ENCODE data around the gene ZNF629. TPM values are rescaled to one million over a fixed set of nuclear protein-coding genes. Genes with fewer than 3 reads are reported as not detected.
A peak's percentile ranks its signal among the peaks of the same experiment; 100 is the strongest.

Gene ZNF629
- total RNA-seq, 4 donors from 2014 or later: 12.3 to 16.5 (median 14.5) TPM

- H3K36me3 ChIP-seq: peaks cover 0 to 69% of the 10 kb centered on the region in 2 donors
- H3K27me3 ChIP-seq: no peaks in the 10 kb centered on the region
- no peak overlapping the region for H3K4me3 ChIP-seq
- H3K27ac ChIP-seq: no peak overlapping the region
- no peak for TF ChIP-seq POLR2A (IDR thresholded peaks at IDR 0.05)
- TF ChIP-seq CTCF (IDR thresholded peaks at IDR 0.05): no peak
- TF ChIP-seq EP300 (IDR thresholded peaks at IDR 0.05): no peak
- TF ChIP-seq POLR2AphosphoS5 (IDR thresholded peaks at IDR 0.05): no peak
- ATAC-seq: no peak
- WGBS, 2 donors (ENCODE audit: low coverage in 1 of 2): 100% methylated on average over 2 of the region's 12 CpGs
- H3K4me1 ChIP-seq: peaks cover 5 to 40% (median 21%) of the 10 kb centered on the region in 3 donors
- H3K9me3 ChIP-seq: no peaks in the 10 kb centered on the region
These were observed 22.1 kb downstream of the ZNF629 start for GRCh38 chr16:30764816-30765465.

GRCh38 chr16:30764086-30764485 is 22.9 kb downstream of the ZNF629 start:
- peaks cover 5 to 40% (median 21%) of the 10 kb centered on the region in 3 donors for H3K4me1 ChIP-seq
- no peak overlapping the region for H3K27ac ChIP-seq
- no peaks in the 10 kb centered on the region for H3K27me3 ChIP-seq
- no peaks in the 10 kb centered on the region for H3K9me3 ChIP-seq
- no peak for ATAC-seq
- TF ChIP-seq POLR2AphosphoS5 (IDR thresholded peaks at IDR 0.05) (no peak), POLR2A (IDR thresholded peaks at IDR 0.05) (no peak), EP300 (IDR thresholded peaks at IDR 0.05) (no peak), CTCF (IDR thresholded peaks at IDR 0.05) (no peak)
- 71 to 100% methylated on average over 1 of the region's 11 CpGs for WGBS, 2 donors (ENCODE audit: low coverage in 1 of 2)
- H3K4me3 ChIP-seq: no peak overlapping the region
- peaks cover 0 to 61% of the 10 kb centered on the region in 2 donors for H3K36me3 ChIP-seq

- H3K4me1 ChIP-seq: peaks cover 5 to 40% (median 21%) of the 10 kb centered on the region in 3 donors
- no peak for ATAC-seq
- peaks cover 0 to 61% of the 10 kb centered on the region in 2 donors for H3K36me3 ChIP-seq
- TF ChIP-seq POLR2A (IDR thresholded peaks at IDR 0.05) (no peak), EP300 (IDR thresholded peaks at IDR 0.05) (no peak), CTCF (IDR thresholded peaks at IDR 0.05) (no peak), POLR2AphosphoS5 (IDR thresholded peaks at IDR 0.05) (no peak)
- H3K27me3 ChIP-seq: no peaks in the 10 kb centered on the region
- no peaks in the 10 kb centered on the region for H3K9me3 ChIP-seq
- H3K4me3 ChIP-seq: peak overlapping the region; percentile 68 to 79
- 43 to 72% methylated on average over 1 to 3 of the region's 15 CpGs for WGBS, 2 donors (ENCODE audit: low coverage in 1 of 2)
- H3K27ac ChIP-seq: peak overlapping the region in 3 of 4 donors; percentile 87 to 92 (median 92)
These were observed 23.8 kb downstream of the ZNF629 start for GRCh38 chr16:30762991-30763725.

- H3K27me3 ChIP-seq: no peaks in the 10 kb centered on the region
These were observed 24.8 kb downstream of the ZNF629 start, which contains the start of the genes CFAP119 and RNF40 for GRCh38 chr16:30761928-30762902. CFAP119 (minus strand) TSS chr16:30762062; CDS start chr16:30761748, 314 bp downstream. RNF40 (plus strand) TSS chr16:30762322; CDS start chr16:30762546, 224 bp downstream.

More at GRCh38 chr16:30761928-30762902, 24.8 kb downstream of the ZNF629 start, which contains the start of the genes CFAP119 and RNF40:
- 0 to 20% methylated on average over 1 to 6 of the region's 60 CpGs for WGBS, 2 donors (ENCODE audit: low coverage in 1 of 2)
- peaks cover 0 to 59% of the 10 kb centered on the region in 2 donors for H3K36me3 ChIP-seq
- peaks cover 5 to 40% (median 21%) of the 10 kb centered on the region in 3 donors for H3K4me1 ChIP-seq
- peak within 1 kb of the TSS; percentile 68 to 79 for H3K4me3 ChIP-seq
- TF ChIP-seq EP300 (IDR thresholded peaks at IDR 0.05) (no peak), POLR2A (IDR thresholded peaks at IDR 0.05) (peak; percentile 85 to 88), CTCF (IDR thresholded peaks at IDR 0.05) (peak in 3 of 4 experiments; percentile 4 to 17 (median 5)), POLR2AphosphoS5 (IDR thresholded peaks at IDR 0.05) (peak; percentile 87)
- peak; percentile 99 for ATAC-seq
- no peaks in the 10 kb centered on the region for H3K9me3 ChIP-seq
- peak within 1 kb of the TSS; percentile 80 to 92 (median 90) for H3K27ac ChIP-seq

All from gastroesophageal sphincter (tissue), 4 donors.